Esophagus muscularis mucosa (tissue), 4 donors: ENCODE measurements around the gene PDXK.

Experiments
- EP300 ChIP-seq: sonication (generic); formaldehyde crosslinking; IDR thresholded peaks from one replicate; pipeline ENCODE4 v1.6.1; 2017; ENCODE audit warnings: antibody characterized with exemption
- POLR2A ChIP-seq: fragments of 450-650 bp; IDR thresholded peaks from one replicate; pipeline ENCODE4 v1.6.1; 2017; ENCODE audit warnings: antibody characterized with exemption, moderate library complexity, mild to moderate bottlenecking, low read depth
- POLR2AphosphoS5 ChIP-seq, 2 donors: sonication (generic); formaldehyde crosslinking; IDR thresholded peaks; one replicate each; pipeline ENCODE4 v1.6.1; 2017; ENCODE audit warnings: antibody characterized with exemption in 2 of 2
- TF ChIP-seq, protein P1 (sequence below), 3 experiments: fragments of 200-600 bp in 2 of 3; fragments of 450-650 bp in 1 of 3; sonication (generic) in 2 of 3; IDR thresholded peaks; one replicate each; pipeline ENCODE4 v1.5.1; 2017 to 2019; ENCODE audit warnings: antibody characterized with exemption in 3 of 3, mild to moderate bottlenecking in 2 of 3, moderate library complexity in 1 of 3

DNA sequence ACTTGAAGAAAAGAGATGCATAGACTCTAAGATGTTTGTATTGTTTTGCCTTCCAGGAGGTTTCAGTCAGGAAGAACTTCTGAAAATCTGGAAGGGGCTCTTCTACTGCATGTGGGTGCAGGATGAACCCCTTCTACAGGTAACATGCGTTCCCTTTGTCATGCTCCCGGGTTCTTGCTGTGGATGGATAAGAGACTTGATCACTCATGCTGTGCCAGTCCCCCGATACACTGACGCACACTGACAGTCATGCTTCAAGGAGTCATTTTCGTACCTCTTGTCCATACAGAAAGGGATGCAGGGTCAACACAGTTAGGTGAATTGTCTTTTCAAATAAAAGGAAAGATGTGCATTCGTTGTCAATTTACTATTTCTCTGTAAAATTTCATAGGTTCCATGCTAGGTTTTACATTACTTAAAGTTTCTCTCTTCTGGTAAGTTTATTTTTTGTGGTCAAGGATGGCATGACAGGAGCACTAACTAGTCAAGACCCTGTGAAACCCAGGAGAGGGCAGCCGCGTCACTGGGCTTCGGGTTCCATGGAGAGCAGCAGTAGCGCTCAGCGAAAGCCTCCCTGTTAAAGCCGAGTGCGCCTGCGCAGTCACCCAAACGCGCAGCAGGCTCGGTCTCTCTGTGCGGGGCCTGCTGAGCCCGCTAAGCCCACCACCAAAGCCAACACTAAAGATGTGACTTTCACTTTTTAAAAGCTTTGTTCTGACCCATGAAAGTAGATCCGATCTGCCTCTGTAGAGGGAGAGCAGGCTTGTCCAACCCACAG lies 48.9 kb upstream of the PDXK start:
- TF ChIP-seq, protein P1, sequence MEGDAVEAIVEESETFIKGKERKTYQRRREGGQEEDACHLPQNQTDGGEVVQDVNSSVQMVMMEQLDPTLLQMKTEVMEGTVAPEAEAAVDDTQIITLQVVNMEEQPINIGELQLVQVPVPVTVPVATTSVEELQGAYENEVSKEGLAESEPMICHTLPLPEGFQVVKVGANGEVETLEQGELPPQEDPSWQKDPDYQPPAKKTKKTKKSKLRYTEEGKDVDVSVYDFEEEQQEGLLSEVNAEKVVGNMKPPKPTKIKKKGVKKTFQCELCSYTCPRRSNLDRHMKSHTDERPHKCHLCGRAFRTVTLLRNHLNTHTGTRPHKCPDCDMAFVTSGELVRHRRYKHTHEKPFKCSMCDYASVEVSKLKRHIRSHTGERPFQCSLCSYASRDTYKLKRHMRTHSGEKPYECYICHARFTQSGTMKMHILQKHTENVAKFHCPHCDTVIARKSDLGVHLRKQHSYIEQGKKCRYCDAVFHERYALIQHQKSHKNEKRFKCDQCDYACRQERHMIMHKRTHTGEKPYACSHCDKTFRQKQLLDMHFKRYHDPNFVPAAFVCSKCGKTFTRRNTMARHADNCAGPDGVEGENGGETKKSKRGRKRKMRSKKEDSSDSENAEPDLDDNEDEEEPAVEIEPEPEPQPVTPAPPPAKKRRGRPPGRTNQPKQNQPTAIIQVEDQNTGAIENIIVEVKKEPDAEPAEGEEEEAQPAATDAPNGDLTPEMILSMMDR (IDR thresholded peaks at IDR 0.05) = no peak
- no peak for TF ChIP-seq EP300
- no peak for TF ChIP-seq POLR2A
- no peak for TF ChIP-seq POLR2AphosphoS5 (IDR thresholded peaks at IDR 0.05)
